ENCODE results near the gene TYR.
"Not testable (repeated sequence)": the region's sequence is repeated elsewhere in the genome, so short reads cannot be mapped to it uniquely, and the experiment has no call there.

TYR gene

DNA sequence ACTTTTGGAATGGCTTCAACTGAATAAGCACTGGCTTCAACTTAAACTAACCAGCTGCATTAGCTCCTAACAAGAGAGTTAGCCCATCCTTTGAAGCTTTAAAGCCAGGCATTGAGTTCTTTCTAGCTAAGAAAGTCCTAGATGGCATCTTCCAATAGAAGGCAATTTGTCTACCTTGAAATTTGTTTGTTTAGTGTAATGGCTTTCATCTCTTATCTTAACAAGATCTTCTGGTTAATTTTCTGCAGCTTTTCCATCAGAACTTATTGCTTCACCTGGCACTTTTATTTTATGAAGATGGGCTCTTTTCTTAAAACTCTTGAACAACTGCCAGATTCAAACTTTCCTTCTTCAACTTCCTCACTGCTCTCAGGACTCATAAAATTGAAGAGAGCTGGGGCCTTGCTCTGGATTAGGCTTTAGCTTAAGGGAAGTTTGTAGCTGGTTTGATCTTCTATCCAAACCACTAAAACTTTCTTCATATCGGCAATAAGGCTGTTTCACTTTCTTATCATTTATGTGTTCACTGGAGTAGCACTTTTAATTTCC, 94.9 kb downstream of the TYR start:
- DNase-seq: not testable (repeated sequence)

- DNase-seq: not testable (repeated sequence)
These were observed 95.5 kb downstream of the TYR start for GRCh38 chr11:89273220-89273619.

GRCh38 chr11:89275966-89276365, 98.3 kb downstream of the TYR start:
- no peak for DNase-seq

- no peak for DNase-seq
These were observed 101.5 kb downstream of the TYR start for GRCh38 chr11:89279176-89279575.

DNA sequence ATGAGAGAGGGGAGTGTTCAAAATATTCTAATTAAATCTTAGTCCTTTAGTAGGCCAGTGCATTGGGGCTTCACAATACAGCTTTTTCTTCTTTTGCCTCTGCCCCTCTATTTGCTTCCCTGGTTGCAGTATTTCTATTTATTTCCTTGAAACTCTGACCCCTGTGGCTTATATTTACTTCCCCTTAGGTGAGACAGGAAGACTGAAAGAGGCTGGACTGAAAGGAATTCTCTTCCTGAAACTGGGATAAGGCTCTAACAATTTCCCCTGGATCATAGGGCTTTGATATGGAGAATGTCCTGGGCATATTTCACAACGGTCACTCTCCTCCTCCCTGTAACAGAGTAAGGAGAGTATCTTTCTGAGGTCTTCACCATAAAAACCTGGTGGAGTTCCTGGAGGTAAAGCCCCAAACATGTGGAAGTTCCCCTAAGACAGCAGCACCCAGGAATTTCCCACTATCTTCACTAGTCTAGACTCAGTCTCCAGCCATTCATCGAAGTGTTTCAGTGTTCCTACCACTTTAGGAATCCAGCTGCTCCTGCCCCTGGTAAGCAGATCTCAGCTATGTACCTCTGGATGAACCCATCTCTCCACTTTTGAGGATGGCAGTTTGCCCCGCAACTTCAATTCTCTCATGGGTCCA, 103.5 kb downstream of the TYR start:
- not testable (repeated sequence) for DNase-seq

GRCh38 chr11:89286601-89287000, 108.9 kb downstream of the TYR start:
- DNase-seq: not testable (repeated sequence)

DNA sequence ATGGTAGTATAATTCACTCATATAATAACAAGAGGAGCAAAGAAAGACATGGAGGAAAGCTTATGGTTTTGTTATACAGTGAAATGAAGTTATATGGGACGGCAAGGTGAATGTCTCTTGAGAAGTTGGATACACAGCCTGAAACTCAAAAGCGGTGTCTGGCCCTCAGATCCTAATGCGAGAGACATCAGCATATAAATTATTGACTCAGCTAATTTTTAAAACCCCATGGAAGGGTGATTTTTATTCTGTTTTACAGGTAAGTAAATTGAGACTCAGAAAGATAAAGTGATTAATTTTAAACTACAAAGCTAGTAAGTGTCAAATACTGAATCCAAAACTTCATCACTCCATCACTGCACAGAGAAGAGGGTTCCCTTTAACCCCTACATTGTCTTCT, 110.3 kb downstream of the TYR start:
- DNase-seq: not testable (repeated sequence)

GRCh38 chr11:89293965-89294679, 116.4 kb downstream of the TYR start:
- DNase-seq: no peak

DNA sequence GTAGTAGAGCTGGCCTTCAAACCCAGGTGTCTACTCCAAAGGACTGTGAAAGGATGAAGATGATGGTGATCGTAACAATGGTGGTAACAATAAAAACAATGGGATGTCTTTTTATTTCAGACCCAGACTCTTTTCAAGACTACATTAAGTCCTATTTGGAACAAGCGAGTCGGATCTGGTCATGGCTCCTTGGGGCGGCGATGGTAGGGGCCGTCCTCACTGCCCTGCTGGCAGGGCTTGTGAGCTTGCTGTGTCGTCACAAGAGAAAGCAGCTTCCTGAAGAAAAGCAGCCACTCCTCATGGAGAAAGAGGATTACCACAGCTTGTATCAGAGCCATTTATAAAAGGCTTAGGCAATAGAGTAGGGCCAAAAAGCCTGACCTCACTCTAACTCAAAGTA, 117.3 kb downstream of the TYR start:
- not testable (repeated sequence) for DNase-seq

- not testable (repeated sequence) for DNase-seq
These were observed 125.4 kb downstream of the TYR start for GRCh38 chr11:89303029-89303428.

- DNase-seq: not testable (repeated sequence)
These were observed 130.6 kb downstream of the TYR start for GRCh38 chr11:89308272-89308671.

DNA sequence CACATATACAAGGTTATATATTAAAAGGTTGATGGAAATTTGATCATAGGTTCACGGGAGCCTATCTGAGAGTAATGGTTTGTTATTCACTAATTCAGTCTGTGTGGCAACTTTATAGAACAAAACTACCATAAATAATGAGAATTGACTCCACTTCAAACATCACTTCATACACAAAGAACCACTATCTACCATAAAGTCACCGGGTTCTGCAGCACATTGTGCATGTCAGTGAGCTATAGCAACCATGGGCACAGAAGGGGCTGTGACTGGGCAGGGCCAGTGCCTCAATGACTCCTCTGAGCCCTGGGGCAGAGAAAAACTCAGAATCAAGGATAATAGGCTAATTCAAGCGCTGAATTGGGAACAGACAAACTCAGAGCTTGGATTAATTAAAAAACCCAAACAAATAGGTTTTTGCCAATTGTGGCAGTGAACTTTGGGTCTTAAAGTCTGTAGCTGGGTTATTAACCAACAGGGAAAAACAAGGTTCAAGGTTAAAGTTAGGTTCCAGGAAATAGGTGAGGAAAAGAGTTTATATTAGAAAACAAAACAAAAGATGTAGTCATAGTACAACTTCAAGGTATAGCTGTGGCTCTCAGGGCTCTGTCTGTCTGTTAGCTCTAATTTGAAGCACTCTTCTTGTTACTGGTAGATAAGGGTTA, 131.8 kb downstream of the TYR start:
- not testable (repeated sequence) for DNase-seq

DNA sequence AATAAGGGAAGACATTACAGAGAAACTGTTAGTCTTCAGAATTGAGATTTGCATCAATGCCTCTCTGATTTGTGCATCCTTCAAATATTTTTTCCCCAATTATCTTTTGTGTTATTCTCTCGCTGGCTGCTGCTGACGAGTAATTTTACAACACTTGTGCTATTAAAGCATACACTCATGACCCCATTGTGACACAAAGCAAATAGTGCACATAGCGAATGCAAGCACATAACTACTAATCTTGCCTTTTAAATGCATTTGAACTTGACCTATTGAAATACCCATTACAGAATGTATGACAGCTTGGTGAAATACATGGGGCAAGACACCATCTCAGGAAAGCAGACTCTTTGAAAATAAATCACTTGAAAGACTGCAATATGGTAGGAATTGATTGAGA, 132.9 kb downstream of the TYR start:
- DNase-seq: not testable (repeated sequence)

DNA sequence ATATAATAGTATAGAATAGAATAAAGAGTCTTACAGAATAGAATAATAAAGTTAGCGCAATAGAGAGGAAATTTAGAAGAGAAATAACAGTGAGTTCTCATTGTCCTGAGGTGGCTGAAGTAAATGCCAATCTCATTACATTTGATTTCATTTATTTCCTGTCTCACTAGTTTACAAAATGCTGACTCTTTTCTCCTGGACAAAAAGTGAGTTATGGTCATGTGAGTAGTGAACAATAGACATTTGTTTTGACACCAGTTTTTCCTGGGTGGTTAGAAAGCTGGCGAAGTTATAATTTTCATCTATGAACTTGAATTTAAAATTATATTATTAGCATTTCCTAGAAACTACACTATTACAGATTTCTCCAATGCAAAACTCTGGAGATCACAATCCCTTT, 143.7 kb downstream of the TYR start:
- DNase-seq: no peak

DNA sequence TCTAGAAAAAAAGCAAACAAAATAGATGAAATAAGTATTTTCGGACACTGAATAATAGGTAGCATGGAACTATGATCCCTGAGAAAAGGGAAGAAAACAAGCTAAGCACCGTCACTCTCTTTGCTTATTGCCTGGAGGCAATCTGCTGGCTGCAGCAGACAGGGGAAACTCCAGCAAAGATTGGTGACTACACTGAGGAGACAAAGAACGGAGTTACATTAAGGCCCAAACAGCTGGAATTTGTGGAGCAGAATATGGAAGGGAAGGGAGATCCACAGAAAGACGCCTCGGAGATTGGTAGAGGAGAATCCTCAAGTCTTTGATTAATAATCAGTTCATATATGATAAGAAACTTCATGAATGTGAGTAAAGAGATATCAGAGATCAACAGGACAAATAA, 150.2 kb downstream of the TYR start:
- DNase-seq: peak; percentile 37

- DNase-seq: not testable (repeated sequence)
These were observed 154.3 kb downstream of the TYR start for GRCh38 chr11:89331940-89332339.

- peak; percentile 64 for DNase-seq
These were observed 156.0 kb downstream of the TYR start for GRCh38 chr11:89333704-89334103.

GRCh38 chr11:89337100-89337650, 159.5 kb downstream of the TYR start:
- DNase-seq: not testable (repeated sequence)

DNA sequence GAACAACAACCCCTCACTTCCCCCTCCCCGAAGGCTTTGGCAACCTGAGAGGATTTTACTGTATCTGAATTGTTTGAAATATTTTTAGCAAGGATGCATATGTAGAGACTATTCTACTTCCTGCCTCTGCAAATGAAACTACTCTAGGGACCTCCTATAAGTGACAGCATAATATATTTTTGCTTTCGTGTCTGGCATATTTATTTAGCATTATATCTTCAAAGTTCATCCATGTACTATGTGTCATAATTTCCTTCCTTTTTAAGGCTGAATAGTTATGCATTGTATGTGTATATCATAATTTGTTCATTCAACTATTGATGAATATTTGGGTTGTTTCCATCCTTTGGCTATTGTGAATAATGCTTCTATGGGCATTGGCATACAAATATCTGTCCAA, 160.4 kb downstream of the TYR start:
- not testable (repeated sequence) for DNase-seq

GRCh38 chr11:89340450-89340849, 162.8 kb downstream of the TYR start:
- not testable (repeated sequence) for DNase-seq

GRCh38 chr11:89342880-89343572, 165.4 kb downstream of the TYR start:
- DNase-seq: not testable (repeated sequence)
